GM12801 (cell line): ENCODE results near the gene CCBE1.

Source experiments
- CTCF ChIP-seq: IDR thresholded peaks from one replicate; pipeline ENCODE4 v1.5.1; 2011; ENCODE audit warnings: control low read depth; ENCODE audit not compliant: insufficient read length; ENCODE audit errors: extremely low read depth

CCBE1 gene

GRCh38 chr18:59536166-59536565, 161.1 kb downstream of the CCBE1 start:
- TF ChIP-seq CTCF, result no peak

GRCh38 chr18:59535055-59535454, 162.2 kb downstream of the CCBE1 start:
- TF ChIP-seq CTCF, result no peak

GRCh38 chr18:59528866-59529265, 168.4 kb downstream of the CCBE1 start:
- TF ChIP-seq CTCF, result no peak

DNA sequence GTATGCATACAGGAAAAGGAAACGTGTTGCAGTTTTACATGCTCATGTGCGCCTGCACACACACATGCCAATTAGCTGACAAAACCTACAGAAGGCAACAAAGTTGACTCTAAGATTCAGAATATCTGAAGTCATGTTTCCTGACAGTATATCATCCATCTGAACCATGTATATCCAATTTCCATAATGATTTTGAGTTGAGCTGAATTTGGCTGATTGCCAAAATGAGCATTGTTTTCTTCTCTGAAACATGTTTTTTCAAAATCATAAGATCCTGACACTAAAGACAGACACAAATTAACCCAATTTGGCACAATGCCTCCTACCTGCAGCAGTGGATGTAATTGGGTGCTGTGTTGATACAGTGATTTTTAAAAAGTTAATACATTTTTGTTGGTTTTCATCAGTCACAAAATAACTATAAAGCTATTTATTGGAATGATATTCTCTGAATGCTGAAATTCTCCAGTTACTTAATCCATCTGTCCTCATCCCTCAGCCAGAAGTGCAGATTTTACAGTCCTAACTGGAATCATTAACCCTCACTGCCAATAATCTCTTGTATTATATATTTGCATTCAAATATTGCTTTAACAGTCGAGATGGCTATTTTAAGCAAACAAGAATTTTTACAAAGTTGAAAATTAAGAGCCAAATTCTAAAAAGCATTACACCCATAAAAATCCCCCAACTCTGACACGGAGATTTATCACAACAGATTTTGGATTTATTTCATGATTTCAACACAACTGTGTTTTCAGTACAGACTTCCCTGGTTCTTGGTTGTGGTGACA, 176.5 kb downstream of the CCBE1 start:
- no peak for TF ChIP-seq CTCF

GRCh38 chr18:59518705-59519104, 178.5 kb downstream of the CCBE1 start:
- no peak for TF ChIP-seq CTCF

- TF ChIP-seq CTCF, result no peak
Measured at GRCh38 chr18:59517446-59518165, 179.6 kb downstream of the CCBE1 start.

- no peak for TF ChIP-seq CTCF
Measured at GRCh38 chr18:59516356-59517155, 180.7 kb downstream of the CCBE1 start.
